Ascending aorta (tissue), 1 donor: ENCODE data around the gene APCDD1. TPM values are rescaled to one million over a fixed set of nuclear protein-coding genes. Genes with fewer than 3 reads are reported as not detected.

Experiments used
- total RNA-seq: library from RNA; depleted of rRNA; stranded (reverse); fragments of >200 nt; gene quantifications from one replicate; pipeline ENCODE4 v1.1.0, GENCODE V29; 2016

The APCDD1 gene
- total RNA-seq, 1 donor from 2014 or later, result 77.0 TPM

Other genes starting within 250 kb of the APCDD1 start
- gene NAPG, start 71.4 kb downstream of the APCDD1 start, total RNA-seq, result 31.1 TPM